SU-DHL-6 (cell line): Measurements from ENCODE around the gene LRRN4CL.

ENCODE experiments used
- EZH2phosphoT487 ChIP-seq: fragments of 200-600 bp; sonication (generic), shearing (Covaris generic); conservative IDR thresholded peaks from 2 replicates; pipeline ENCODE4 v1.6.1; 2018; ENCODE audit warnings: mild to moderate bottlenecking, antibody characterized with exemption, low read length, moderate library complexity, mixed read lengths
- TF ChIP-seq, protein P1 (sequence below): fragments of 200-600 bp; sonication (generic); IDR thresholded peaks from one replicate; pipeline ENCODE4 v1.5.1; 2017; ENCODE audit warnings: antibody characterized with exemption, mild to moderate bottlenecking, low read length, moderate library complexity; ENCODE audit not compliant: insufficient read depth, poor library complexity, severe bottlenecking

GRCh38 chr11:62719302-62719978 is 30.1 kb upstream of the LRRN4CL start:
- TF ChIP-seq, protein P1, sequence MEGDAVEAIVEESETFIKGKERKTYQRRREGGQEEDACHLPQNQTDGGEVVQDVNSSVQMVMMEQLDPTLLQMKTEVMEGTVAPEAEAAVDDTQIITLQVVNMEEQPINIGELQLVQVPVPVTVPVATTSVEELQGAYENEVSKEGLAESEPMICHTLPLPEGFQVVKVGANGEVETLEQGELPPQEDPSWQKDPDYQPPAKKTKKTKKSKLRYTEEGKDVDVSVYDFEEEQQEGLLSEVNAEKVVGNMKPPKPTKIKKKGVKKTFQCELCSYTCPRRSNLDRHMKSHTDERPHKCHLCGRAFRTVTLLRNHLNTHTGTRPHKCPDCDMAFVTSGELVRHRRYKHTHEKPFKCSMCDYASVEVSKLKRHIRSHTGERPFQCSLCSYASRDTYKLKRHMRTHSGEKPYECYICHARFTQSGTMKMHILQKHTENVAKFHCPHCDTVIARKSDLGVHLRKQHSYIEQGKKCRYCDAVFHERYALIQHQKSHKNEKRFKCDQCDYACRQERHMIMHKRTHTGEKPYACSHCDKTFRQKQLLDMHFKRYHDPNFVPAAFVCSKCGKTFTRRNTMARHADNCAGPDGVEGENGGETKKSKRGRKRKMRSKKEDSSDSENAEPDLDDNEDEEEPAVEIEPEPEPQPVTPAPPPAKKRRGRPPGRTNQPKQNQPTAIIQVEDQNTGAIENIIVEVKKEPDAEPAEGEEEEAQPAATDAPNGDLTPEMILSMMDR: no peak
- no peak for TF ChIP-seq EZH2phosphoT487
